HG02884 (cell line): ENCODE results near the gene HSBP1.

ENCODE experiments used
- ATAC-seq: cut with Tn5 transposase; IDR thresholded peaks from one replicate; pipeline ENCODE4 v1.9.1; 2021; ENCODE audit warnings: mild to moderate bottlenecking, moderate library complexity; ENCODE audit not compliant: unreplicated experiment

Gene HSBP1

DNA sequence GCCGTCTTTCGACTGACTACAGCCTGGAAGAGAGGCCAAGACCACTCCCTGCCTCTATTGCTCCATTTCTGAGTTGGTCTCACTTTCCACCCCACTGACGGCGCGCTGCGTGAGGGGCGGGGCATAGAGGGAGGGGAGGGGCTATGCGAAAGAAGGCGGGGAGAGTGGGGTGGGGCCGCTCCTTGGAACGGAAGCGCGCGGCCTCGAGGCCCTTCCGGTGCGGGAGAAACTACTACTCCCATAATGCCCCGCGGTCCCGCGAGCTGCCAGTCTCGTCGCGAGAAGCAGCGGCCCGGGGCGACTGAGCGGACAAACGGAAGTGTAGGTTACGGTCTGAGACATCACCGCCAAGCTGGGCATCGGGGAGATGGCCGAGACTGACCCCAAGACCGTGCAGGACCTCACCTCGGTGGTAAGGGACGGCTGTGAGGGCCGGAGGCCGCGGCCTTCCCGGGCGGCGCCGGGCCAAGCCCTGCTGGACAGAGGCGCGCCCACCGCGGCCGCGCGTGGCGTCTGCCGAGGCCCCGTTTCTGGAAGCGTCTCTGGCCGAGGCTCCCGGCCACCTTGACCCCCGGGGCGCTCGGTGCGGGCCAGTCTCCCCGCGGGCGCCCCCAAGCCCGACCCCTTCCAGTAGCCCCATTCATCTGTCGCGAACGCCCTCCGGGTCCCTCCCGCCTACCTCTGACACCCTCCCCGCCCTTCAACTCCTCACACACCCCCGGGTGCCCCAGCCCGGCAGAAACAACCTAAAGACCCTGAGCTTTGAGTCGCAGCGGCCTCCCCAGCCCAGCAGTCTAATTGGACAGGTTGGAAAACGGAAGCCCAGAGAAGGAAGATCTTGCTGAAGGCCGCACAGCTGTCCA, at the start of gene HSBP1:
Gene HSBP1 (plus strand): TSS at position 269 of the 863 bp plus-strand sequence. CDS start 99 bp downstream, at position 368.
- peak; percentile 88 for ATAC-seq

GRCh38 chr16:83762141-83762991, 45.4 kb upstream of the HSBP1 start:
- no peak for ATAC-seq

- no peak for ATAC-seq
Measured at GRCh38 chr16:83762992-83763358, 44.8 kb upstream of the HSBP1 start.

DNA sequence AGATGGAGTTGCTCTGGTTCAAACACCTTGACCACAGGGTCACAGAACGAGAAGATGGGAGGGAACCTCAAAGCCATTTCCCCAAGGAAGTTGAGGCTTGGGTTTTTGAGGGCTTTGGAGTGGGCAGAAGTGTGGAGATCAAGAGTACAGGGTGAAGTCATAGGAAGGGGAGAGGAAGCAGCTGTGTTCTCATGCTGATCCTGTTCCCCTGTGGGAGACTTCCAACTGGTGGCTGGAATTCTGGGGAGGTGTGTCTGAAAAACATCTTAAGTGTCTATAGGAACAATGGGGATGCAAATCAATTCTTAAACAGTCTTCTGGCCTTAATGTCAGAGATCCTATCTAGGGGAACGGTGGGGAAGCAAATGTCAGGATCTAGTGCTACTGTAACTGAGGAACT, 38.8 kb upstream of the HSBP1 start:
- ATAC-seq = no peak

- no peak for ATAC-seq
Measured at GRCh38 chr16:83769397-83770008, 38.3 kb upstream of the HSBP1 start.

DNA sequence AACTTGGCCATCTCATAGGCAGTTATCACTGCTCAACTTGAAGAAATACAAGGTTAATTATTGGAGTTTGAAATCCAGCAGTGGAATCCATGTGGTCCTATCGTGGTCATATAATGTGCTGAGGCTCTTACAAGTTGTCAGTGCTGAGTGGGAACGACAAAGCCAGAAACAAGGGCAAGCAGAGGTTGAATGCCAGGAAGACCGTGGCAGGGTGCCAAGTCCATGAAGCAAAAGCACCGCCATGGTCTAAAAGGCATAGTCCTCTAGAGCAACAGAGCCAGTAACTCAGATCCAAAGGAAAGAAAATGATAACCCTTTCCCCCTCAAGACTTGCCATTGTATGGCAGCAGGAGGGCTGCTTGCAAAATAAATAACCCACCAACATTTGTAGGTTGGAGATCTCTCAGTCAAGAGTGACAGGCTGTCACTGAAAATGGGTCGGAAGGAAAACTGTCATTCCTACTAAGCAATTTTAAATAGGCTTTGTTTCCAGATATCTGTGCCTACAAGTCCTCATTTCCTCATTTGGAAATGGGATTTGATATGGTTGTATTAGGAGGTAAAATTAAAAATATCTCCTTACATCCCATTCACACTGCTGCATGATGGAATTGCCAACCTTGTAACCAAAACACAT, 36.4 kb upstream of the HSBP1 start:
- ATAC-seq = no peak

GRCh38 chr16:83772806-83773205, 35.0 kb upstream of the HSBP1 start:
- no peak for ATAC-seq

- no peak for ATAC-seq
Measured at GRCh38 chr16:83774066-83774465, 33.7 kb upstream of the HSBP1 start.

GRCh38 chr16:83776944-83777343, 30.8 kb upstream of the HSBP1 start:
- ATAC-seq = no peak

- ATAC-seq = no peak
Measured at GRCh38 chr16:83779886-83780285, 27.9 kb upstream of the HSBP1 start.

DNA sequence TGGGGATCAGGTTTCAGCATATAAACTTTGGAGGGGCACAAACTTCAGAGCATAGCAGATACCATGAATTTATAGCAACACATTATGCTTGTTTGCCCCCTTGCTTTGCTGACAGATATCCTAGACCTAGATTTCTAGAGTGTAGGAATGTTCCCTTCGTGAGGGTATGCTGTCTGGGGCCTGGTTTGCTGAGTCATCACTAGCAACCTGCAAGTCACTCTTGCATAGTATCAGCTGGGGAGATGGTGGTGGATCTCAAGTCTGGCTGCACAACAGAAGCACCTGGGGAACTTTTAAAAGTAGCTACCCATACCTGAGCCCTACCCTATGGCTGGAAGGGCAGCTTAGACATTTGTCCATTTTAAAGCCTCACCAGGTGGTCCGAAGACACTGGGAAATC, 22.3 kb upstream of the HSBP1 start:
- ATAC-seq = no peak

DNA sequence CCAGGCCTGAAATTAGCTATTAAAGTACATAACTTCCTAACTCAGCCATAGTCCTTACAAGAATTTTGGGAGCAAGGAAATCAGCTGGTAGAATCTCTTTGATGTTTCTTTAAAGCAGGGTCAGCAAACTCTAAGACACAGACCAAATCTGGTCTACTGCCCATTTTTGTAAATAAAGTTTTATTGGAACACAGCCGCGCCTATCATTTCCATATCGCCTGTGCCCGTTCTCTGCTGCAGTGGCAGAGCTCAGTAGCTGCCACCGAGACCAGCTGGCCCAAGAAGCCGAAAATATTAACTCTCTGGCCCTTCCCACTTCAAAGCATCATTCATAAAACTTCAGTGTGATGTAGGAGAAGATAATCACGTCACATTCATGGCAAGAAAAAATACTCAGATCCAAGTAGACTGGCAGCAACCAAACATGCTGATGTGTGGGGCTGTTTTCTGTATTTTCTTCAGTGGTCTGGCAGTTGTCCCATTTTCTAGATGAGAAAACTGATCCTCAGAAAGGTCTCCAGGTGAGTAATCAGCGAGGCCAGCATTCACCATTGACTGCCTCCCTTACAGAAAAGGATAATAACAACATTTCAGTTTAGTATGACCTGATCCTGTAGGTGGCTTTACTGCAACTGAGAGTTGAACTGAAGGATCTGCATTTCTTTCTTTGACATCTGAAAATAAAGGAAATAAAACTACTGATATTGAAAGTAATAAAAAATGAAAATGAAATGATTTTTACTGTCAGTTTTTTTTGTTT, 18.0 kb upstream of the HSBP1 start:
- ATAC-seq = no peak

DNA sequence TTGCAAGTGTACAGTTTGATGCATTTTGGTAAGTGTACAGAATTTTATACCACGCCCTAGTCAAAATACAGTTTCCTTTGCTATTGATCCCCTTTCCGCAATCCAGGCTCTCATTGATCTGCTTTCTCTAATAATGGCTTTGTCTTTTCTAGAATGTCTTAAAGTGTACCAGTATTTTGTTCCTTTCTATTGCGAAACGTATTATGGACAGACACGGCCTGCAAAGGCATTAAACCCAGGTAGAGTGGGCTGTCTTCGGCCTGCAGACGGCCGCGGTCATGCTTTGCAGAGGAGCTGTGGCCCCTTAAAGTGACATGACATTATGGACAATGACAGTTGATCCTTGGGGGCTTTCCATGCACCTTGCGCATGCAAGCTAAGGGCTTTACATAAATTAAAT, 15.9 kb upstream of the HSBP1 start:
- ATAC-seq = no peak

- ATAC-seq = no peak
Measured at GRCh38 chr16:83792391-83792790, 15.4 kb upstream of the HSBP1 start.

- no peak for ATAC-seq
Measured at GRCh38 chr16:83793179-83793578, 14.6 kb upstream of the HSBP1 start.

DNA sequence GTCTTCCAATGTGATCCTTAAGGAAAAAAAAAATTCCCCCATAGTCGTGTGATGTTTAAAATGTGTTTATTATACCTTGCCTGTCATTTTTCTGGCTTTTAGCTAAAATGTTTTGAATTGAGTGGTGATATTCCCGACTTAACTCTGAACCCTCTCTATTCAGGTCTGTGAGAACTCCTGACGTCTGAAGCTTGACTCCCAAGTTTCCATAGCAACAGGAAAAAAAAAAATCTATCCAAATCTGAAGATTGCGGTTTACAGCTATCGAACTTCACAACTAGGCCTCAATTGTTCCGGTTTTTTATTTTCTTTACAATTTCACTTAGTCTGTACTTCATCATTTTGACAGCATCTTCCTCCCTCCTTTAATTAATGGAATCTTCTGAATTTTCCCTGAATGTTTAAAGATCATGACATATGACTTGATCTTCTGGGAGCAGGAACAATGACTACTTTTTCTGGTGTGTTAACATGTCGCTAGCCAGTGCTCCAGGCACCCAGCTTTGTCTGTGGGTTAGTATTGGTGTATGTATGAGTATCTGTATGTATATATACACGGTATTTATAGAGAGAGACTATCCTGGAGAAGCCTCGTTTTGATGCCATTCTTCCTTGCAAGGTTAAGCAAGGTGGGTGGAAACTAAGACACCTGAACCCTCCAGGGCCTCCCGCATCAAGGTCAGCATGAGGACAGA, 12.8 kb upstream of the HSBP1 start:
- ATAC-seq = no peak

GRCh38 chr16:83797013-83797412, 10.8 kb upstream of the HSBP1 start:
- ATAC-seq = no peak

DNA sequence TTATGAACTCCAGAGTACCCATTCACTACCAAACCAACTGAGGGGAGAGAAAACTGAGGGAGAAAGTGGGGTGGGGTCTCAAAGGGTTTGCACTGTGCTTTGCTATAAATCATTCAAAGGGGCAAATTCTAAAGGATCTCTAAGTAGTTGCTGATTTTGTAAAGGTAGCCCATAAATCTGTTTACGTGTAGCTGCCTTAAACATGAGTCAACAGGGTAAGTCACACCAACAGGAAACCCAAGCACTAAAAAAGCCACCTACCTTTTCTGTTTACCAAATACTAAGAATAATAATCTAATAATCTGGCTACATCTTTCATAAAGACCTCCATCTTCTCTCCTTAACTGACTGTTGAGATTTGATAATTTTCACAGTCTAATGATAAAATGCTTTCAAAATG, 8.4 kb upstream of the HSBP1 start:
- ATAC-seq = no peak

DNA sequence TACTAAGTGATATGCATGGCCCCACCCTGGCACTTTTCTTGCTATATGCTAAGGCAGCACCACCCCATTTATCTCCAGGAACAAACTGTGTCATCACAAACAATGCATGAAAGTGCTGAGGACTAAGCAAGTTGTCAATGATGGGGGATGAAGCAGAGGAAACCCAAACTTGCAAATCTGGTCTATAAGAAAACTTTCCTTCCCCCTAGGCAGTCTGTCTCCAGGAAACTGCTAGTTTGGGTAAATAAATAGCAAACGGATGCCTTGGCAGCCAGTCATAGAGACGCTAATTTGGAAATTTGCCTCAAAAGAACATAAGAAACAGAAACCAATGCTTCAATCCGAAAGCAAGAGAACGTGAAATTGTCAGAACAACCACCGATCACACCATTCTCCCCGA, 5.6 kb upstream of the HSBP1 start:
- ATAC-seq = no peak
